K562 (cell line): ENCODE measurements around the gene PTPRE. TPM values are rescaled to one million over a fixed set of nuclear protein-coding genes. Genes with fewer than 3 reads are reported as not detected.

Source experiments
- ATAC-seq: fragments of 200-7000 bp; cut with Tn5 transposase; 3 replicates; pipeline ENCODE4 v1.9.1; 2020; ENCODE audit warnings: moderate library complexity
- BruUV-seq: library from RNA; stranded (reverse); fragments of 400-500 nt; replicated peaks from 2 replicates; lab custom pipeline; 2021; lab: Mats Ljungman, UMichigan
- CTCF ChIA-PET: fragments of 300-600 bp; formaldehyde crosslinking; extraction: SDS; loops from one replicate; lab custom pipeline; 2021; ENCODE audit warnings: low intra/inter-chr PET ratio; lab: Yijun Ruan, JAX
- POLR2A ChIA-PET: fragments of 300-600, 350-650 bp; sonication (Branson Sonifier 250); formaldehyde crosslinking; extraction: SDS; loops from one replicate; lab custom pipeline; 2021; ENCODE audit warnings: antibody characterized with exemption, inconsistent platforms; lab: Yijun Ruan, JAX
- DNase-seq, 4 experiments: peaks; one replicate each; pipeline versions ENCODE4 v3.0.0 to v3.0.0-alpha.2; 2011 to 2018; ENCODE audit warnings: low spot score in 3 of 4, mixed read lengths in 3 of 4; ENCODE audit errors: extremely low read depth in 1 of 4
- FAIRE-seq: peaks from 2 replicates; lab custom pipeline; 2011; peaks lifted over from hg19 to GRCh38; lab: Jason Lieb, UNC
- H2AFZ ChIP-seq: 2 replicates; pipeline ENCODE4 v1.6.0; 2011; ENCODE audit warnings: low read depth, low read length, control low read depth, inconsistent platforms
- H3K27ac ChIP-seq: fragments of 200-600 bp; 3 replicates; pipeline ENCODE4 v1.8.0; 2011; ENCODE audit warnings: low read depth, mild to moderate bottlenecking, control low read depth, inconsistent platforms, low read length, moderate library complexity, mixed read lengths; ENCODE audit errors: extremely low read depth
- H3K27me3 ChIP-seq, 2 experiments: fragments of 300-600 bp in 1 of 2; 2 replicates in 1 of 2; 3 replicates in 1 of 2; pipeline versions ENCODE4 v1.6.0 to v1.8.0; 2011; ENCODE audit warnings: inconsistent platforms in 2 of 2, low read length in 2 of 2, mild to moderate bottlenecking in 1 of 2, mixed read lengths in 1 of 2, moderate library complexity in 1 of 2; ENCODE audit not compliant: control insufficient read depth in 2 of 2, insufficient read depth in 2 of 2
- H3K36me3 ChIP-seq: fragments of 300-600 bp; 3 replicates; pipeline ENCODE4 v1.8.0; 2011; ENCODE audit warnings: mild to moderate bottlenecking, low read length, inconsistent platforms; ENCODE audit not compliant: control insufficient read depth, insufficient read depth
- H3K4me1 ChIP-seq, 2 experiments: fragments of 200-600 bp in 1 of 2; replicated peaks in 1 of 2; 2 replicates in 1 of 2; 3 replicates in 1 of 2; pipeline versions ENCODE4 v1.5.1 to v1.8.0; 2011; ENCODE audit warnings: inconsistent platforms in 2 of 2, low read length in 2 of 2, mild to moderate bottlenecking in 1 of 2, mixed read lengths in 1 of 2, moderate library complexity in 1 of 2; ENCODE audit not compliant: control insufficient read depth in 2 of 2, insufficient read depth in 2 of 2
- H3K4me2 ChIP-seq: 2 replicates; pipeline ENCODE4 v1.6.1; 2011; ENCODE audit warnings: low read length, control low read depth, inconsistent platforms, mixed read lengths; ENCODE audit not compliant: insufficient read depth
- H3K4me3 ChIP-seq: fragments of 200-600 bp; sonication (generic), shearing (Covaris generic); 2 replicates; pipeline ENCODE4 v1.5.1; 2016; ENCODE audit warnings: control low read depth, inconsistent platforms
- H3K79me2 ChIP-seq: fragments of 200-600 bp; 3 replicates; pipeline ENCODE4 v1.8.0; 2011; ENCODE audit warnings: low read length, inconsistent platforms; ENCODE audit not compliant: control insufficient read depth, insufficient read depth
- H3K9ac ChIP-seq, 2 experiments: 2 replicates each; pipeline versions ENCODE4 v1.6.0 to v1.6.1; 2011; ENCODE audit warnings: low read depth in 2 of 2, low read length in 2 of 2, control low read depth in 1 of 2, inconsistent platforms in 1 of 2, mild to moderate bottlenecking in 1 of 2, mixed read lengths in 1 of 2; ENCODE audit not compliant: insufficient read depth in 1 of 2
- H3K9me1 ChIP-seq: one replicate; pipeline ENCODE4 v1.6.0; 2011; ENCODE audit warnings: inconsistent platforms, mild to moderate bottlenecking, low read length, moderate library complexity; ENCODE audit not compliant: control insufficient read depth, insufficient read depth
- H3K9me3 ChIP-seq: replicated peaks from 2 replicates; pipeline ENCODE4 v1.5.1; 2011; ENCODE audit warnings: low read depth, low read length, inconsistent platforms; ENCODE audit not compliant: control insufficient read depth, insufficient read depth
- H4K20me1 ChIP-seq: replicated peaks from 2 replicates; pipeline ENCODE4 v1.6.1; 2011; ENCODE audit warnings: low read length, inconsistent platforms, mixed read lengths; ENCODE audit not compliant: control insufficient read depth, insufficient read depth
- CREBBP ChIP-seq: IDR thresholded peaks from one replicate; pipeline ENCODE4 v1.6.1; 2012; ENCODE audit warnings: low read depth, mild to moderate bottlenecking, control low read depth, inconsistent platforms, low read length
- HDGF ChIP-seq: fragments of 450-650 bp; IDR thresholded peaks from 2 replicates; pipeline ENCODE4 v1.6.1; 2016
- JUNB ChIP-seq: fragments of 450-650 bp; formaldehyde crosslinking; conservative IDR thresholded peaks from 2 replicates; pipeline ENCODE4 v1.4.0; 2020; ENCODE audit warnings: mild to moderate bottlenecking
- TBP ChIP-seq: optimal IDR thresholded peaks from 2 replicates; pipeline ENCODE3; 2011; ENCODE audit warnings: low read depth, low read length, improper control_type of control experiment
- ZC3H4 ChIP-seq: sonication (generic); formaldehyde crosslinking; IDR thresholded peaks from 2 replicates; pipeline ENCODE4 v1.9.0; 2021; ENCODE audit warnings: missing genetic modification reagents, borderline replicate concordance
- ZFP36 ChIP-seq: fragments of 150-350 bp; IDR thresholded peaks from 2 replicates; pipeline ENCODE4 v1.6.1; 2018; ENCODE audit warnings: low read length, low read depth; ENCODE audit not compliant: partially characterized antibody
- ZNF668 ChIP-seq: fragments of 250-450 bp; sonication (Bioruptor Pico); IDR thresholded peaks from 2 replicates; pipeline ENCODE4 v1.8.0; 2022; ENCODE audit warnings: mild to moderate bottlenecking, inconsistent platforms
- WGBS: fragments of 100-300 bp; shearing (Covaris generic); methylation state at CpG from one replicate; pipeline ENCODE4 v1.1.6; 2016; ENCODE audit warnings: low coverage, mixed read lengths; ENCODE audit not compliant: insufficient coverage; ENCODE audit errors: missing lambda C conversion rate; 5-methylcytosine and 5-hydroxymethylcytosine counted together
- in situ Hi-C: fragments of 300-500 bp; cut with MboI; formaldehyde crosslinking; loops from 4 replicates; pipeline ENCODE4 v1.15.0; 2018; ENCODE audit warnings: inconsistent platforms, mixed read lengths
- intact Hi-C: fragments of 100-400 bp; cut with micrococcal nuclease; formaldehyde crosslinking; loops from 2 replicates; pipeline ENCODE4 v1.14.2; 2022
- polyA plus RNA-seq, 8 experiments: library from polyadenylated mRNA; depleted of rRNA in 4 of 8; stranded (reverse) in 5 of 8; unstranded in 3 of 8; fragments of >200 nt; fragmentation: Nextera tagmentation in 2 of 8; fragmentation: Illumina TruSeq in 1 of 8; extraction: Ambion mirVana in 2 of 8; extraction: Trizol in 1 of 8; gene quantifications; 2 replicates each; pipeline versions ENCODE4 v1.2.1 to v1.2.3, GENCODE V29; 2011 to 2014; ENCODE audit warnings: inconsistent platforms in 1 of 8, missing spikeins in 1 of 8
- total RNA-seq, 7 experiments: library from RNA; depleted of rRNA in 6 of 7; stranded (reverse); fragments of >200 nt in 6 of 7; fragmentation: Illumina TruSeq in 2 of 7; extraction: Trizol in 2 of 7; gene quantifications; 2 replicates each; pipeline versions ENCODE4 v1.2.1 to v1.2.3, GENCODE V29; 2011 to 2021; ENCODE audit warnings: low replicate concordance in 1 of 7
- TF ChIP-seq, protein P1 (sequence below): fragments of 250-450 bp; sonication (Bioruptor Pico); IDR thresholded peaks from 2 replicates; pipeline ENCODE4 v1.6.1; 2021; ENCODE audit warnings: mild to moderate bottlenecking
- TF ChIP-seq, protein P2 (sequence below): sonication (generic); formaldehyde crosslinking; IDR thresholded peaks from 2 replicates; pipeline ENCODE4 v1.8.1; 2022; ENCODE audit warnings: missing genetic modification reagents

Gene PTPRE
- total and polyA plus RNA-seq, 9 of the 15 experiments (the other 6 are each of a cell fraction or from before 2014, with no cell fraction given), result 0.01 to 0.13 (median 0.04) TPM; not detected in 4

DNA sequence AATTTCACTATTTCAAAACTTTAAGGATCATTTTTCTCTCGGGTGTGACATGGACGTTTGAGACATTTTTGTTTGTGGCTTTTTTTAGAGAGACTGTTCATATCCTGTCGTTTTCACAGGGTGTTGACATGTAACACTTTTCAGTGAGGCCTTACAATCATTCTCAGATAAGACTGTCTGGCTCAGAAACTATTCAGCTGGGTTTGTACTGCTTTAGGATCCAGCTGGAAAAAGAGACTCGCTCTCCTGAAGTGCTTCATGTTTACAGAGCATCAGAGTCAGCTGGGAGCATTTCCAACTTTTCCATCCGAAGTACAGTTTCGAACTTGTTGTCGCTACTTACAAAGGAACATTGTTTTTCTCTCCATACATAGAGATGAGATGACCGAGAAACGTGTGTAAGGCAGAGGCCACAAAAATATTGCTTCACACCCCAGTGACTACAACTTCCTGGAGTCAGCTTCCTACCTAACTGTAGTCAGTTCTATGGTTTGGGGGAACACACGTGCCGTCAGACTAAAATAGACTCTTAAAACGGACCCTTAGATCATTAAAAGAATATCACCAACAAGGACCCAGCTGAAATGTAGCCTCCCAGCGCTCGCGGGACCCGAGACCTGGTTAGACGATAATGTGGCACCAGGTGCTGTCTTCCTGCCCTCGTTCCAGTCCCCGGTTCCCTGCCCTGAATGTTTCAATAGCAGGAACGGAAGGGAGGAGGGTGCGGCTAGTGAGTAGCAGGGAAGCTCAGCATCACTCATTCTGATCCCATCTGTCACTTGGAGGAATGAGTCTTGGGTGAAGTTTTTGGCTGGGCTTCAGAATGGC is 141.3 kb downstream of the PTPRE start (continued):
- no peak for TF ChIP-seq TBP

DNA sequence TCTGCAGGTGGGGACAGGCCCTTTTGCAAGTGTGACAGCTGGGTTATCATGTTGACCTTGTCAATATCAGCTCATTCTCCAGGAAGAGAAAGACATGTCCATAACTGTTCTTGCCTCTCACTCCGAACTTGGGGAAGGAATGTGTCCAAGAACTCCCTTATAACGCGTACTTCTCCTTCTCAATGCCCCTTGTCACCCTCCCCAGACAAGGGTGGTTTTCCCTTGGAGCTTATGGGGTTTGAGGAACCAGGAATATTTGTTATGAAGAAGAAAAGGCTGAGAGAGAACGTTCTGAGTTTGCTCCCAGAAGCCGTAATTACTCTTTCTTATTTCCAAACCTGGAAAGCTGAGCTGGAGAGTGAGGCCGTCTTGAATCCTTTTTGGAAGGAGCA is 141.9 kb downstream of the PTPRE start:
- in situ Hi-C loops, result no loop called here
- Histone ChIP-seq H3K4me1 (peaks cover 0 to 4% of the 10 kb centered on the region in 2 experiments; a peak in 1 of 5 replicates), H3K27me3 (peaks cover 3 to 31% of the 10 kb centered on the region in 2 experiments; a peak in 3 of 5 replicates), H3K9me3 (no peaks in the 10 kb centered on the region), H4K20me1 (no peaks in the 10 kb centered on the region), H3K36me3 (no peaks in the 10 kb centered on the region), H3K79me2 (no peaks in the 10 kb centered on the region), H3K9me1 (no peaks in the 10 kb centered on the region), H3K9ac (no peak overlapping the region), H2AFZ (no peak overlapping the region), H3K27ac (no peak overlapping the region), H3K4me3 (no peak overlapping the region), H3K4me2 (no peak overlapping the region)
- ChIA-PET CTCF (no interaction called here), POLR2A (no interaction called here)
- FAIRE-seq, result no peak
- TF ChIP-seq ZFP36 (no peak), JUNB (CRISPR knock-in tag) (no peak), HDGF (no peak), ZC3H4 (CRISPR knock-in tag) (no peak), CREBBP (no peak), ZNF668 (CRISPR knock-in tag) (no peak)
- TF ChIP-seq, protein P1, sequence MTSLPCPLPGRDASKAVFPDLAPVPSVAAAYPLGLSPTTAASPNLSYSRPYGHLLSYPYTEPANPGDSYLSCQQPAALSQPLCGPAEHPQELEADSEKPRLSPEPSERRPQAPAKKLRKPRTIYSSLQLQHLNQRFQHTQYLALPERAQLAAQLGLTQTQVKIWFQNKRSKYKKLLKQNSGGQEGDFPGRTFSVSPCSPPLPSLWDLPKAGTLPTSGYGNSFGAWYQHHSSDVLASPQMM (CRISPR knock-in tag), result no peak
- TF ChIP-seq, protein P2, sequence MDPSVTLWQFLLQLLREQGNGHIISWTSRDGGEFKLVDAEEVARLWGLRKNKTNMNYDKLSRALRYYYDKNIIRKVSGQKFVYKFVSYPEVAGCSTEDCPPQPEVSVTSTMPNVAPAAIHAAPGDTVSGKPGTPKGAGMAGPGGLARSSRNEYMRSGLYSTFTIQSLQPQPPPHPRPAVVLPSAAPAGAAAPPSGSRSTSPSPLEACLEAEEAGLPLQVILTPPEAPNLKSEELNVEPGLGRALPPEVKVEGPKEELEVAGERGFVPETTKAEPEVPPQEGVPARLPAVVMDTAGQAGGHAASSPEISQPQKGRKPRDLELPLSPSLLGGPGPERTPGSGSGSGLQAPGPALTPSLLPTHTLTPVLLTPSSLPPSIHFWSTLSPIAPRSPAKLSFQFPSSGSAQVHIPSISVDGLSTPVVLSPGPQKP (CRISPR knock-in tag), result no peak
- no peak for ATAC-seq
- intact Hi-C loops, result no loop called here
- BruUV-seq, result no TSS peak
- DNase-seq, result no peak
- WGBS, result 0% methylated on average over 4 of the region's 6 CpGs
